Fibroblast of villous mesenchyme (primary cell): ENCODE data around the gene DCC. TPM values are rescaled to one million over a fixed set of nuclear protein-coding genes. Genes with fewer than 3 reads are reported as not detected.

ENCODE experiments used
- DNase-seq: peaks from one replicate; pipeline ENCODE4 v3.0.0-alpha.2; 2010; ENCODE audit warnings: low read depth
- H3K4me3 ChIP-seq: 2 replicates; pipeline ENCODE4 v1.5.1; 2011; ENCODE audit warnings: low read depth, mild to moderate bottlenecking, low read length
- CTCF ChIP-seq: IDR thresholded peaks from 2 replicates; pipeline ENCODE4 v1.5.1; 2012; ENCODE audit warnings: low read depth, mild to moderate bottlenecking, low read length; ENCODE audit not compliant: insufficient read depth
- total RNA-seq: library from RNA; depleted of rRNA; stranded (reverse); fragments of >200 nt; gene quantifications from 2 replicates; pipeline ENCODE4 v1.2.3, GENCODE V29; 2012

The DCC gene
- total RNA-seq, 1 donor, result not detected

- DNase-seq, result no peak
- TF ChIP-seq CTCF, result no peak
- no peak overlapping the region for H3K4me3 ChIP-seq
These were observed 799.9 kb downstream of the DCC start for GRCh38 chr18:53139746-53140500.

- no peak for TF ChIP-seq CTCF
- DNase-seq, result no peak
- H3K4me3 ChIP-seq, result no peak overlapping the region
These were observed 802.0 kb downstream of the DCC start for GRCh38 chr18:53142005-53142404.

DNA sequence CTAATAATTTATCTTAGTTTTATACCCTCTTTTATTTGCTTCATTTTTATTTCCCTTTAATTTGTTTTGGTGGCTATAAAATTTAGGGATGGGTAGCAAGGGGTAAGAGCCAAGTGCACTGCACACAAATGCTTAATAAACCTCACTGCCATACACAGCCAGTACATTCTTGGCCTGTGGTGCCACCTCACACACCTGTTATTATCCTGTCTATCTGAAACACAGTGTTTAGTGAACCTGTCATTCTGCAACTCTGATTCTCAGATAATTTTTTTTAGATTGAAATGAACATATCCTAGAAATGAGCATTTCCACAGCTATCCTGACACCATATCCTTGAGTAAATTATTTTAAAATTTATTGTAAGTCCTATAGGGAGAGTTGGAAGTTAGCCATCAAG, 807.5 kb downstream of the DCC start:
- no peak for TF ChIP-seq CTCF
- no peak overlapping the region for H3K4me3 ChIP-seq

DNA sequence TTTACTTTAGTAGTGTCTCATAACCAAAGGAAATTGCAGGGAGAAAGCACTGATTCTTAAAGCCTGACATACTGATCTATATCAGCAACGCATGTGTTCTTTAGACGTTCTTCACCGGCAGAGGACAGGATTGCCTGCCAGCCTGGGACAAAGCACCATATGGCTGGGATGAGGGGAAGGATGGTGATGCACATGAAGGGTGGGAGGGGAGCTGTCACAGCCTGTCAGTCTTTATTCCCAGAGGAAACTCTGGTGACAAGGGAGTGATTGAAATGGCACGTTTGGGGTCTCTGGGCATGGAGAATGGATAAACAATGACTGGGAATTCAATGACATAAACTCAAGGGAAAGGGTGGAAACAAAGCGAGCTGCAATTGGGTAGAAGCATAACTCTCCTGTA, 808.1 kb downstream of the DCC start:
- no peak for TF ChIP-seq CTCF
- DNase-seq, result no peak
- no peak overlapping the region for H3K4me3 ChIP-seq

More for the DNA sequence above, 807.5 kb downstream of the DCC start:
- DNase-seq, result no peak

- H3K4me3 ChIP-seq, result no peak overlapping the region
- no peak for DNase-seq
- TF ChIP-seq CTCF, result no peak
These were observed 812.5 kb downstream of the DCC start for GRCh38 chr18:53152476-53152875.

GRCh38 chr18:53153281-53153680, 813.3 kb downstream of the DCC start:
- TF ChIP-seq CTCF, result no peak
- DNase-seq, result no peak
- no peak overlapping the region for H3K4me3 ChIP-seq

DNA sequence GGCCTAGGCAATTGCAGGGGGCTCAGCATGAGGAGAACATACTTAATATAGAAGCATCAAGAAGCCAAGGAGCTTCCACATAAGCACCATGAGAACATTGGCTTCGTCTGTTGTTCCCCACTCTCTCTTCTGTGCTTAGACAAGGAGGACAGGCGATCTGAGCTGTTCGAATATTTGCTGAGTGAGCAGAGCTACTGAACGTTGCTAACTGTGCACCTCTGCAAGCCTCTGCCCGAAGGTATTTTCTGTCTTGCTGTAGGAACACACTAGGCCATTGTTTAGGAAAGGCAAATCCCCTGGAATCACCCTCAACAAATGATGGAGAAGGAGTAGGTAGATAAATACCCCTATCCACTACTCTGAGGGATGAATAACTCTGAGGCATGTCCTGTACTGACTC, 813.8 kb downstream of the DCC start:
- H3K4me3 ChIP-seq, result no peak overlapping the region
- DNase-seq, result no peak
- no peak for TF ChIP-seq CTCF
